ENCODE data around the gene AZIN2.
"Not testable (repeated sequence)": the region's sequence is repeated elsewhere in the genome, so short reads cannot be mapped to it uniquely, and the experiment has no call there.

The AZIN2 gene

DNA sequence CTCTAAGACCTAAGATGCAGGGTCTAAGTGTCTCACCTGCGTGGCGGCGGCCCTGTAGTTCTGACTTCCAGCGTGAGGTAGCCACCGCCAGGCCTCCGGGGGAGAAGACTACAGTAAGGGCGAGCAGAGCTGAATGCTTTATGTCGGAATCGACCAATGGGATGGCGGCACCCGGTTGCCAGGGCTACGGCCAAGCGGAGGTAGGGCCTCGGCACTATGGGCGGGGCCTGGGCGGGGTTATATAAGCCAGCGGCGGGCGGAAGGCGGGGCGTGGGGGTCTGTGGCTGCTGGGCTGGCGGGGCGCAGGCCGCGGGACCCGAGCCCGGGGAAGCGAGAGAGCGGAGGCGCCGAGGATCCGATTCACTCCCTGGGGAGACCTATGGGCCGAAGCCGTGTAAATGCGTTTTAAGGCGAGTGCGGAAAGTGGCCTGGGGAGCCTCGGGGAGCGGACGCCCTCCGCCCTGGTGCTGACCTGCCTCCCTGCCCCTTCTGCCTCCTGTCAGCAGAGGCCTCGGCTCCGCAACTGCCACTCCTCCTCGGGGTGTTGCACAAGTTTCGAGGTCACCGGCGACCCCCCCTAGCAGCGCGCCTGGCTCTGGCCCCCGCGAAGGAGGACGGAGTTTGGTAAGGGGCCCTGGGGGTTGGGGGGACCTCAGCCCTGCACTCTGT, at the start of gene AZIN2:
Gene AZIN2 (plus strand): TSS at position 269 of the 669 bp plus-strand sequence. CDS start 1,097 bp downstream, outside the sequence.
- DNase-seq = peak; percentile 77

DNA sequence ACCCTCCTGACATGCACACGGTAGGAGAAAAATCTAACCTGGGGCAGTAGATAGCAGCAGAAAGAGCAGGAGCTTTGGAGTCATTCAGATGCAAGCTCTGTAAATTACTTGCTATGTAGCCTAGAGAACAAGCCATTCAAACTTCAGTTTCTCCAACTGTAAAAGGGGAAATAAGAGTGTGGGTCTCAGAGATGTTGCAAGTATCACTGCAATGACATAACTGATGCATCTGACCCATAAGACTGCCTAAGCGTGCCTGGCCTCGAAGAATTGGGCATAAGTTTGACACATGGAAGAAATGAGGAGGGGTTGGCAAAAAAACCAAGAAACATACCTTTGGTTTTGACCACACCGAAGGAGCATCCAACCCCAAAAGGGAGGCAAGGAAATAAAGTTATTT, 49.4 kb upstream of the AZIN2 start:
- DNase-seq = no peak

DNA sequence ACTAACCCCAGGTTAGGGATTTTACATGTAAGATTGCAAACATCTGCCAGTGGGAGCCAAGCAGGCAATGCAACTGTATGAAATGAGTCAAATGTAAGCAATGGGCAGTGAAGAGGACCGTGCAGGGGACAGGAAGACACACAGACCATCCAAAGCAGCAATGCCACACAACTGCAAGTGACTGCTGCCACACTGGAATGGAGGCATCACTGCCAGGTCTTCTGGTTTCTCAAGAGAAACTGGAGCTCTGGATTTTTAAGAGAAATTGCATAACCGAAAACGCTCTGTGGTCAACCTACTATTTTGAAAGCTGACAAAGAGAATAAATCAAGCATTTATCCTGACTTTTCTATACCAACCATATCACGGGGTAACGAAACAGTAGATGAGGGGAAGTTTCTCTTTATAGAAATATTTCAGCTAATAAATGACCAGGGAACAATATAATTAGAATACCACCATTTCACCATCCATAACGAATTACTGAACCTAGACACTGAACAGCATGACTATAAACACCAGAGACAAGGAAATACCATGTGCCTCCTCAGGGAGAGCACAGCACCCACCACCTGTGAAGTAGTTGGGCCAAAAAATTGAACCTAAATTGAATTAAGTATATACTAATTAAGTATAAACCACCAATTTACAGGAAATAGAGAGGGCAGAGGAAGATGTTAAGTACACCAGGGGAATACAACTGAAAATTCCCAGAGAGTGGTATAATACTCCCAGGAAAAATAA, 48.7 kb upstream of the AZIN2 start:
- DNase-seq = no peak

DNA sequence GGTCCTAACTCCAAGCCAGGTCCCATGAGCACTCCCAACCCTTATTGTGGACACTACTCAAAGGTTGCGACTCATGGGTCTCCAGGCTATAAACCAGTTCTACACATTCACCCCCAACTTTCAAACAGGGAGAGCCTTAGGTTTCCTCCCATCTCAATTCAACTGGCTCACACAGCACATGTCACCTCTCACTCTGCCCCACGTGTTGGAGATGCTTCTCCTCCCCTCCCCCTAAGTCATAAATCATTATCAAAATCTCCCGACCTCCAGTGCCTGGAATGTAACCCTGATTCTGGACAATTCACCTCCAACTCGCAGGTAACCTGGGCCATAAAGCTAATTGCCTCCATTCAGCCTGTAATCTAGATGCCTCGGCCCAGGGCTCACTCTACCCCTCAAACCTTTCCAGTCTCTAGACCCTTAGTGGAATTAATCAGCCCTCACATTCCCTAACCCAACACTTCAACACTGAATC, 44.9 kb upstream of the AZIN2 start:
- DNase-seq = no peak

DNA sequence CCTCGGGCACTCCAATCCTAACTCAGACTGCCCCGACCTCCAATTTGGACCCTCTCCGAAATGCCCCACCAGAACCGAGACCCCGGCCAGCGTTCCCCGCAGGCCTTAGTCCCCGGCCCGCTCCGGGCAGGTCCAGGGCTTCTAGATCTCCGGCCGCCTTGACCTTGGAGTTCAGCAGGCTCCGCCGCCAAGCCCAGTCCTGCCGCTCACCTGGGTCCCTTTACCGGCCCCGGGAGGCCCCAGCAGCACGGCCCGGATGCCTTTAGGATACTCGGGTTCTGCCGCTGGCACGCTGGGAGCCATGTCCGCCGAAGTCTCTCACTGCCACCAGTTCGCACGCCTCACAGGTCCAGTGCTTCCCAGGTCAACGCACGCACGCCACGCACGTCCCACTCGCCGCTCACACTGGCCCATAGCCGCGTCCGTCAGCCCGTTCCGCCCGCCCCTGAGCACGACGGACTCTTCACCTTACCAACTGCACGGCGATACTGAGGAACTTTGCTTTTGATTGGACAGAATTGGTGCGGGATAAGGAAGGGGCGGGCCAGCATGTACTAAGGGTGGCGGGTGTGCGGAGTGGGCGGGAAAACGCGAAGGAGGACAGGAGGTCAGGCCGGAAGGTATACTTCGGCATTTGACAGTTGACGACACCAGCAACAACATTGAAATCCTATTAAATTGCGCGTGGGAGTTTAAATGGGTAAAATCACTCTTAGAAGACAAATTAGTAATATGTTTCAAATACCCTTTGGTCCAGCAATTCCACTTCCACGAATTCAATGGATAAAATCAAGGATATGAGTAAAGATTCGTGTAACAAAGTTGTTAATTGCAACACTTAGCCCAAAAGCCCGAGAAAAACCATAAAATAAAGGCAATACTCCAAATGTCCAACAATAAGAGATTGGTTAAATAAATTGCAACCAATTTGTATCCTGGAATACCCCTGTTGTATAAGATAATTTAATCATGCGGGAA, 44.1 kb upstream of the AZIN2 start, which contains the start of gene AK2:
Gene AK2 (minus strand): TSS at position 358 of the 978 bp plus-strand sequence. CDS start 55 bp downstream, at position 303.
- peak; percentile 80 for DNase-seq

DNA sequence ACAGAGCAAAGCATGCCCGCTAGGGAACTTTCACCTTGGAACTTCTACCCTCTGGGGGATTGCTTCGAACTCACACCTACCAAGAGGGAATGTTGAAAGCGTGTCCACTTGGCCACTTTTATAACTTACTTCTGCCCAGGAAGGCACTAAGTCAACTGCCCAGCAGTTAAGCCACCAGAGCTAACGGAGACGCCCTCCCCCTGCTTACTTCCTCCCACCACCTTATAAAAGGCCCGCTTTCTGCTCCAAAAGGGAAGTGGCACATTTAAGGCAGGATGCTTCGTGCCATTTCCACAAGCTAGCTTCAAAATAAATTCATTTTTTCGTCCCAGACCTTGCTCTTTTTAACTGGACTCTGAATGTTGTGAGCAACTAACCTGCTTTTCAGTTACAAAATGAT, 41.1 kb upstream of the AZIN2 start:
- no peak for DNase-seq

DNA sequence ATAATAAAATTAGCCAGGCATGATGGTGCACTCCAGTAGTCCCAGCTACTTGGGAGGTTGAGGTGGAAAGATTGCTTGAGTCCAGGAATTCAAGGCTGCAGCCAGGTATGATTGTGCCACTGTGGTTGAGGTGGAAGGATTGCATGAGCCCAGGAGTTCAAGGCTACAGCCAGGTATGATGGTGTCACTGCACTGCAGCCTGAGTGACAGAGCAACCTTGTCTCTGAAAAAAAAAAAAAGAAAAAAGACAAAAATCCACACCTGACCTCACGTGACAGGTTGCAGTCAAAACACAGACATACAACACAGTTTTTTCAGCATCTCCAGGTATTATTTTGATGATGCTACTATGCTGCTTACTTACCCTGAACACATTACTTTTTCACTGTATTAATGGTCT, 39.9 kb upstream of the AZIN2 start:
- no peak for DNase-seq

DNA sequence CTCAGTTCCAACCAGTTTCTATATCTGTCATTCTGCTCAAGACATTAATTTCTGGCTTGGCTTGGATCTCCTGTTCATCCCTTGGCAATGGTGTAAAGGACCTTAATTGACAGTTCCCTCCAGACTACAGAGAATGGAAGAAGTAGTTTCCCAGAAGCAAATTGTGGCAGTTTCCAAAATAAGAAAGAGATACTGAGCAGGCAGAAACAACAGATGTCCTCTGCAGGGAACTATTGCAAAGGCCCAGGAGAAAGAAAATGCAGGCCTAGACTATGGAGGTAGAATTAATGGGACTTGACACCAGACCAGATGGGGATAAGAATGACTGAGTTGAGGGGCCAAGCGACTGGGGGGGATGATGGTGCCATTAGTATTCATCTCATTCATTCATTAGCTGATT, 38.1 kb upstream of the AZIN2 start:
- DNase-seq = no peak

DNA sequence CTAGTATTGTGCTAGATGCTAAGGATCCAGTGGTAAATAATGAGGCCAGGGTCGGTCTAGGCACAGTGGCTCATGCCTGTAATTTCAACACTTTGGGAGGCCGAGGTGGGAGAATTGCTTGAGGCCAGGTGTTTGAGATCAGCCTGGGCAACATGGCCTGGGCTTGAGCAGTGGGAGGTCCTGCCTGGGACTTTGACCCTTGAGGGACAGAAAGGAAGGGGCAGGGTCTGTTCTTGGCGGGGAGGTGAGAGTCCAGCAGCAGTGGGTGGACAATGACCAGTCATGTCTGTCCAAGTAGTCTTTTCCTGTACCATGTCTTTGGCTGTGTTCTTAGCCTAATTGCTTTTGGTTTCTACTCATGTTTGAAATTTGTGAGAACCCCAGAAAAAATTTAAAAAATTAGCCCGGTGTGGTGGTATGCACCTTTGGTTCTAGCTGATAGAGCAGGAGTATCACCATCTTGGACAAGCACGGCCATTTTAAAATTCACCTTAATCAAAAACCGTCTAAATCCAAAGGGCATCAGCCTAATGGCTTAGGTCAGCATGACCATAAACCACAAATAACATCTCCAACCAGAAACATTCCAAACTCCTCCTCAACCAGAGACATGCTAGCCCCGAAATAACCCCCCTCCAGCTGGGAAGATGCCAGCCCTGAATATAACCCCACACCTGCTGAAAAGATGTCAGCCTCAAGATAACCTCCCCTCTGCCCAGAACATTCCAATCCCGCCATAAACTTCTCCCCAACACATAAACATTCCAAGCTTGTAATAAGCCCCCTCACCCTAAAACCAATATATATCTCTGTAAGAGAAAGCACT, 37.5 kb upstream of the AZIN2 start:
- DNase-seq = no peak

DNA sequence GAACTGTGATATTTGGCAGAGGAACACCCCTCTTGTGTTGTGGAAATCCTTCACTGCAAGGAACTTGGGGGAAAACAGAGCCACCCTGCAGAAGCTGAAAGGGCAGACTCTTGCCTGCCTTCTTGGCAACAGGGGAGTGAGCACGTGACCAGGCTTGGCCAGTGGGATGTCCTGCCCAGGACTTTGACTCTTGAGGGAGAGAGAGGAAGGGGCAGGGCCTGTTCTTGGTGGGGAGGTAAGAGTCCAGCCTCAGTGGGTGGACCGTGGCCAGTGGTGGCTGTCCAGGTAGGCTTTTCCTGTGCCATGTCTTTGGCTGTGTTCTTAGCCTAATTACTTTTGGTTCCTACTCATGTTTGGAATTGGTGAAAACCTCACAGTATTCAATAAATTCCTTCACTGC, 35.7 kb upstream of the AZIN2 start:
- DNase-seq = no peak

DNA sequence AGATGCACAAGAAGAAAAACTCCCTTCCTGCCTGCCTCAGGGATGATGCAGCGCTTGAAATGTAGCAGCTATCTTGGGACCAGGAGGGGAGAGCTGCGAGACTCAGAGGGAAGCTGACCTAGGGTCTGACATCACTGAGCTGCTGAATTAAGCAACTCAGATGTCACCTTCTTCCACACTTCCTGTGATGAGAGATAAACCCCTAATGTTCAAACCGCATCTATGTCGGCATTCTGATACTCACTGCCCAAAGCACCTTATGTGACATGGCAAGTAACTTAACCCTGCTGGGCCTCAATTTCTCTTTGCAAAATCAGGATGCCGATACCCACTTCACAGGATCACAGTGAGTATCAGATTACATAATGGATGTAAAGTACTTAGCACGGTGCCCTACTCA, 35.1 kb upstream of the AZIN2 start:
- no peak for DNase-seq

DNA sequence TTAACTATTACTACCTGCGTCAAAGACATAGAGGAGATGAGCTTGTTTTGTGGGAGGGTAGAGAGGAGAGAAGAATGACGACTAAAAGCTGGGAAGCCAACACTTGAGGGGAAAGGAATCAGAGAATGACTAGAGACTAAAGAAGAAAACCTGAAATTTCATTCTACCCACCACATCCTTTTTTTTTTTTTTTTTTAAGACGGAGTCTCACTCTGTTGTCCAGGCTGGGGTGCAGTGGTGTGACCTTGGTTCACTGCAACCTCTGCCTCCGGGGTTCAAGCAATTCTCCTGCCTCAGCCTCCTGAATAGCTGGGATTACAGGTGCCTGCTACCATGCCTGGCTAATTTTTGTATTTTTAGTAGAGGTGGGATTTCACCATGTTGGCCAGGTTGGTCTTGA, 34.7 kb upstream of the AZIN2 start:
- DNase-seq = not testable (repeated sequence)

DNA sequence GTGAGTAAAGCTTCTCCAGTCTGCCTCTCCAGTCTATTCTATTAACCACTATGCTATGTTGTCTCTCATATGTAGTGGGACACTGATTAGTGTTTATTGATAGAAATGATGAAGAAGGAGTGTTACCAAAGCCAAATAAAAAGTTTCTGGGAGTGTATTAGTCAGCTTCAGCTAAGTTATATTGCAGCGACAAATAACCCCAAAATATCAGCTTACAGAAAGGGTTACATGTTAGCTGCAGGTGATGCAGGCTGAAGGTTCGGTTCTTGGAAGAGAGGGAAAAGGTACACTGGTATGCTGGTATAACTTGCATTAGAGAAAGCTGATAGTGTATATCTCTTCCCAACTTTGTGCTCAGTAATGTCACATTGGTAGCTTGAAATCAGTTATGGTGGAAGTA, 33.7 kb upstream of the AZIN2 start:
- DNase-seq = no peak

DNA sequence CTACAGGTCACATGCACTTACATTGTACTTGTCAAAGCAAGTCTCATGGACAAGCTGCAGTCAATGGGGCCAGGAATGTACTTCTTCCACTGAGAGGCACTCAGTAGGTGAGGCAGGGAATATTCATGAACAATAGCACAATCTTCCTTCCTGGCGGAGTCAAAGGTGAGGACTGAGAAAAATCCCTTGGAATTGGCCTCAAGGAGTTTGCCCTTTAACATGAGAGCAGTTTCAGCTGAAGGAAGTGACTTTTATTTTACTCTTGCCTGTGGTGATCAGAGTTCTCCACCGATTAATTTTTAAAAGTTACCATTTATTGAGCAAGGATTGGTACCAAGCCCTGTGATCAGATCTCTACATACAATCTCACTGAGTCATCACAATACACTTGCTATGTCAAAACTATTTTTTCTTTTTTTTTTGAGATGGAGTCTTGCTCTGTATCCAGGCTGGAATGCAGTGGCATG, 33.1 kb upstream of the AZIN2 start:
- no peak for DNase-seq

DNA sequence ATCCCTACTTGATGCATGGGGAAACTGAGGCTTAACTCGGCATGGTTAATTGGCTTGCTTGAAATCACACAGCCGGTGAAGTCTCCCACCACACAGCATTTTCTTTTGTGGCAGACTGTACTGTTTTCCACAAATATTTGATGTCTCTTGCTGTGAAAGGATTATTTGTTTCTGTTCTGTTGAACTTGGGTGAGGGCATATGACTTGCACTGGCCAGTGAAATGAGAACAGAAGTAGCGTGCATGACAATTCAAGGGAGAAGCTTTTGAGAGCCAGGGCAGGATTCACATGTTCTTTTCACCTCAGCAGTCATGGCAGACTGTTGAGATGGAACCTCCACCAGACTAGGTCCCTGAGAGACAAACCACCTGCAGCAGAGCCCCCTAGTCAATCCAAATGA, 32.5 kb upstream of the AZIN2 start:
- no peak for DNase-seq

DNA sequence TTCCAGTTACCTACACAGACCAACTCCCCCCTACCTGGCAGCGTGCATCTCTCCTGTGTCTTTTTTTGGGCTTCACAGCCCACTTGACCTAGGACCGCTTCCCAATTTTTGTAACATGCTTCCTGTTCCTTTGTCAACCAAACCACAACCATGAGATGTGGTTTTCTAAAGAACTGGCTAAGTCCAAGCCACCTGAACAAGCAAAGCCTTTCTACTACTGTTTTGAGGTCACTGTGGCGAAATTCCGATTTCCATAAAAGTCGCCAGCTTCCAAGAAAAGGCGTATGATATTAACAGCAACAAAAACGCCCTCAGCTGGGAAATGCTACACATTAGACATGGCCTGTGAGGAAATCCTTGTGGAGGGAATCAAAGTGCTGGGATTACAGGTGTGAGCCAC, 31.6 kb upstream of the AZIN2 start:
- DNase-seq = no peak

DNA sequence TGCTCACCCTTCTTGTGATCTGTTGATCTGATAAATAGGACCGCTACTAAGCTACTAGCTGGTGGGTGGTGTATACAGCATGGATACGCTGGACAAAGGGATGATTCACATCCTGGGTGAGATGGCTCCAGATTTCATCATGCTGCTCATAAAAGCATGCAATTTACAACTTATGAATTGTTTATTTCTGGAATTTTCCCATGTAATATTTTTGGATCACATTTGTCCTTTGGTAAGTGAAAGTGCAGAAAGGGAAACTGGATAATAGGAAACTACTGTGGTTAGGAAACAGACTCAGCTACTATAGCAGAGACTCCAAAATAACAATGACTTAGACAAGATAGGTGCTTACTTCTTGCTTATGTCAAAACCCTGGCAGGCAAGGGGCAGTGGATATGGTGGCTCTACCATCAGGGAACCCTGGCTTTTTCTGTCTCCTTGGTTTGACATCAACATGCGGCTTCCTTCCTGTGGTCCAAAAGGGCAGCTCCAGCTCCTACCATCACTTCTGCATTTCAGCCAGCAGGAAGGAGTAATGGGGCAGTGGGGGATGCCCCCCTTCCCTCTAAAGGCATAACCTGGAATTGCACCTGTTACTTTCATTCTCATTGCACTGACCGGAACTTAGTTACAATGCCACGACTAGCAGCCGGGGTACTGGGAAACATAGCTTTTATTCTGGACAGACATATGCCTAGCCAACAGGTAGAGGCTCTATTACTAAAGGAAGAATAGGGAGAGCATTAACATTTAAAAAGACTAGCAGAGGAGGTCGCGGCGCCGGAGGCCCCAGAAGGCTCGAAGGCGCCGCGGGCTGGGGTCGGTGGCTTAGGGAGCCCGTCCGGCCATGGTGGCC, 30.5 kb upstream of the AZIN2 start:
- no peak for DNase-seq

DNA sequence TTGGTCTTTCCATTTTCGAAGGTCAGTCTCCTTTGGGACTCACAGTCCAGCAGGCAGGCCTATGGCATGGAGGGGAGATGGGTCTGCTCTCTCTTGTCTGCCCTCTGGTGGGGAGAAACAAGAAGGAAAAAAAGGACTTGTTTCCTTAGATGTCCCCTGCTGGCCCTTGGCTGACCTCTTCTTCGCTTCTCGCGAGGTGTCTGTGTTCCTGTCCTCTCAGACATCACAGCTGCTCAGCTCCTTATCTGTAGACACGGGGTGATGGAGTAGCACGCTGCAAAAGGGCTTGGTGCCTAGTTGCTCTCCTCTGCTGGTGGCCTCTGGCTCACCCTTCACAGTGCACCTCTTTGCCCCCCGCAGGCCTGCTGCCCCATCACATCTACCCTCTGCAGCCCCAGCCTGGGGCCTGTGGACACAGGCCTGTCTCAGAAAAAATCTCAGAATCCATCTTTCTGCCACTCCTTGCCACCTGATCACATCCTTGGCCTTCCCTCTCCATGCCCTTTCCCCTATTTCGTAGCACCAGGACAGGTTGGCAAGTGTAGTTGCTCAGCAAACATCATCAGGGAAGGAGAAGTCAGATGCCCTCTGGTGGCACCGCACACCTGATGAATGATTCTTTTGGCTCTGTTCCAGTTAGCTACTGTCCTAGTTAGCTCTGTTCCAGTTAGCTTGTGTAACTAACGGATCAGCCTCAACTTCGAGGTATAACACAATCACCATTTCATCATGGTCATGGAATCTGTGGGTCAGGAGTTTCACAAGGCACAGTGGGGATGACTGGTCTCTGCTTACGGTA, 25.5 kb upstream of the AZIN2 start:
- DNase-seq = peak; percentile 48

DNA sequence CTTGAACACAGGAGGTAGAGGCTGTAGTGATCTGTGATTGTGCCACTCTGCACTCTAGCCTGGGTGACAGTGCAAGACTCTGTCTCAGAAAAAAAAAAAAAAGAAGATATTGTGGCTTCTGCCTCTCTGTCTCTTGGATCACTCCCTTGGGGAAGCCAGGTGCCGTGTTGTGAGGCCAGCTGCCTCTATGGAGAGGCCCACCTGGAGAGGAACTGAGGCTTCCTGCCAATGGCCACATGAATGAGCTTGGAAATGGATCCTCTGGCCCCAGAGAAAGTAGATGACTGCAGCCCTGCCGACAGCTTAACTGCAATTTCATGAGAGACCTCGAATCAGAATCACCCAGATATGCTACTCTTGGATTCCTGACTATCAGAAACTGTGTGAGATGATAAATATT, 24.5 kb upstream of the AZIN2 start:
- no peak for DNase-seq

DNA sequence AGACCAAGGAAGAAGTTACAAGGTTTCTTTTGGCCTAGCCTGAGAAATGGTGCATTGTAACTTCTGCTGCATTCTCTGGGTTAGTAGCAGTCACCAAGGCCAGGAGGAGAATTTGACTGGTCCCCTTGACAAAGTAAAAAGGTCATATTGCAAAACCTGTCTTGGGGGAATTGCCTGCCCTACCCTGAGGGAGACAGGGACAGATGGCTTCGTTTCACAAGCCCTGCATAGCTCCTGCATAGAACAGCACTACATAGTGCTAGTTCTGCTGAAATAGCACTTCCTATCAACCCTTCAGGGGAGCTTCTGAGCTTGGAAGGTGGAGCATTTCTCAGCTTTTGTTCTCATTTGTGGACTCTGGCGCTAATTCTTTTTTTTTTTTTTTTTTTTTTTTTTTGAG, 23.9 kb upstream of the AZIN2 start:
- no peak for DNase-seq

All from 8988T (cell line).